Neuronal stem cell (in vitro differentiated cells): Measurements from ENCODE around the gene GPATCH2L.

Experiments used
- DNase-seq: peaks from one replicate; pipeline ENCODE4 v3.0.0-alpha.2; 2013; ENCODE audit warnings: low spot score
- H2AFZ ChIP-seq: one replicate; pipeline ENCODE4 v1.6.1; 2013; ENCODE audit warnings: mild to moderate bottlenecking, low read length, inconsistent platforms
- H2AK5ac ChIP-seq: 2 replicates; pipeline ENCODE4 v1.6.1; 2013; ENCODE audit warnings: low read depth, mild to moderate bottlenecking, inconsistent platforms, low read length, moderate library complexity, mixed read lengths
- H2BK120ac ChIP-seq: 2 replicates; pipeline ENCODE4 v1.6.1; 2013; ENCODE audit warnings: low read depth, mild to moderate bottlenecking, inconsistent platforms, low read length, moderate library complexity, mixed read lengths
- H2BK12ac ChIP-seq: one replicate; pipeline ENCODE4 v1.6.1; 2013; ENCODE audit warnings: low read length, inconsistent platforms
- H2BK15ac ChIP-seq: 2 replicates; pipeline ENCODE4 v1.6.1; 2013; ENCODE audit warnings: mild to moderate bottlenecking, low read length, inconsistent platforms, mixed read lengths
- H2BK5ac ChIP-seq: one replicate; pipeline ENCODE4 v1.6.1; 2013; ENCODE audit warnings: inconsistent platforms, mild to moderate bottlenecking, low read length, moderate library complexity
- H3K14ac ChIP-seq: one replicate; pipeline ENCODE4 v1.6.1; 2013; ENCODE audit warnings: low read length, inconsistent platforms
- H3K18ac ChIP-seq: 2 replicates; pipeline ENCODE4 v1.6.1; 2013; ENCODE audit warnings: low read length, inconsistent platforms
- H3K23ac ChIP-seq: 2 replicates; pipeline ENCODE4 v1.6.1; 2013; ENCODE audit warnings: low read depth, mild to moderate bottlenecking, mixed read lengths, low read length, inconsistent platforms; ENCODE audit not compliant: poor library complexity
- H3K27ac ChIP-seq: replicated peaks from 3 replicates; pipeline ENCODE4 v1.5.1; 2013; ENCODE audit warnings: low read length, inconsistent platforms
- H3K27me3 ChIP-seq, 3 experiments: 2 replicates each; pipeline ENCODE4 v1.6.1; 2013; ENCODE audit warnings: low read length in 3 of 3, mild to moderate bottlenecking in 2 of 3, inconsistent platforms in 1 of 3, low read depth in 1 of 3, mixed read lengths in 1 of 3, moderate library complexity in 1 of 3; ENCODE audit not compliant: control insufficient read depth in 3 of 3, insufficient read depth in 3 of 3
- H3K36me3 ChIP-seq, 2 donors: replicated peaks in 1 of 2; 2 replicates each; pipeline ENCODE4 v1.6.1; 2013; ENCODE audit warnings: low read length in 2 of 2; ENCODE audit not compliant: control insufficient read depth in 2 of 2, insufficient read depth in 2 of 2
- H3K4ac ChIP-seq: 2 replicates; pipeline ENCODE4 v1.6.1; 2013; ENCODE audit warnings: inconsistent platforms, mild to moderate bottlenecking, low read length, moderate library complexity
- H3K4me1 ChIP-seq, 2 donors: 1 replicate in 1 of 2; 2 replicates in 1 of 2; pipeline ENCODE4 v1.6.1; 2013; ENCODE audit warnings: low read length in 2 of 2, low read depth in 1 of 2; ENCODE audit not compliant: control insufficient read depth in 2 of 2, insufficient read depth in 1 of 2
- H3K4me2 ChIP-seq: one replicate; pipeline ENCODE4 v1.6.1; 2013; ENCODE audit warnings: mild to moderate bottlenecking, low read length, inconsistent platforms; ENCODE audit not compliant: insufficient read depth, poor library complexity, severe bottlenecking
- H3K4me3 ChIP-seq, 2 donors: 2 replicates each; pipeline ENCODE4 v1.5.1; 2013; ENCODE audit warnings: low read length in 2 of 2, mild to moderate bottlenecking in 2 of 2, inconsistent platforms in 1 of 2, moderate library complexity in 1 of 2
- H3K79me1 ChIP-seq: one replicate; pipeline ENCODE4 v1.6.1; 2013; ENCODE audit warnings: low read depth, mild to moderate bottlenecking, inconsistent platforms, low read length, moderate library complexity
- H3K9ac ChIP-seq: one replicate; pipeline ENCODE4 v1.6.1; 2013; ENCODE audit warnings: mild to moderate bottlenecking, low read depth, low read length, inconsistent platforms; ENCODE audit not compliant: poor library complexity
- H3K9me3 ChIP-seq, 2 donors: replicated peaks in 1 of 2; 2 replicates each; pipeline versions ENCODE3 to v1.6.1; 2013; ENCODE audit warnings: low read length in 2 of 2, mild to moderate bottlenecking in 2 of 2, inconsistent platforms in 1 of 2, low read depth in 1 of 2, mixed read lengths in 1 of 2, moderate library complexity in 1 of 2; ENCODE audit not compliant: control insufficient read depth in 2 of 2, insufficient read depth in 1 of 2
- H4K8ac ChIP-seq: one replicate; pipeline ENCODE4 v1.6.1; 2013; ENCODE audit warnings: low read depth, mild to moderate bottlenecking, inconsistent platforms, low read length, moderate library complexity
- H4K91ac ChIP-seq: one replicate; pipeline ENCODE4 v1.6.1; 2013; ENCODE audit warnings: low read length, low read depth, mild to moderate bottlenecking, inconsistent platforms; ENCODE audit not compliant: poor library complexity
- WGBS, 2 donors: extraction: QIAGEN DNeasy Blood & Tissue Kit; methylation state at CpG; one replicate each; pipeline ENCODE4 v1.1.7; 2013; ENCODE audit warnings: missing lambda C conversion rate in 2 of 2, mixed read lengths in 1 of 2; ENCODE audit not compliant: insufficient read length in 2 of 2, insufficient replicate concordance in 1 of 2; ENCODE audit errors: extremely low coverage in 2 of 2; 5-methylcytosine and 5-hydroxymethylcytosine counted together

The GPATCH2L gene

DNA sequence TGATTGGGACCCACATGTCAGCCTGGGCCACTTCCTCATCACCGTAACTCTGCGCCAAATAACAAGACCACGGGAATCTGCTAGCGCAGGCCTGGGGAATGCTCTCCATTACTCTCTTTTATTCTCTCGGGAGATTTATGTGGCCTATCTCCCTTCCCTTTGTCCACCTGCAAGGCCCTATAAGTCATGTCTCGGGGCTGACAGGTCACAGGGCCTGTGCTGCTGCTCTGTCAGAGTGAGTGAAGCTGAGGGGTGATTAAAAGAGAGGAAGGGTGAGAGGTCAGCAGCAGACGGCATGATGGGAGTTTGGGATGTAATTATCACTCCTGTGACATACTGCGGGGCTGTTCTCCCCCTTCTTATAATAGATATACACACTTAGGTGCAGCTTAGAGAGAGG lies 26.2 kb upstream of the GPATCH2L start:
- DNase-seq = no peak
- Histone ChIP-seq H3K4me1 (peaks cover 5 to 7% of the 10 kb centered on the region in 2 donors), H2BK120ac (no peak overlapping the region), H3K27me3 (peaks cover 0 to 15% (median 6%) of the 10 kb centered on the region in 3 experiments), H3K18ac (no peak overlapping the region), H3K23ac (no peak overlapping the region), H2BK15ac (no peak overlapping the region), H3K14ac (no peak overlapping the region), H3K27ac (no peak overlapping the region), H2BK12ac (no peak overlapping the region), H4K8ac (no peak overlapping the region), H2BK5ac (no peak overlapping the region), H3K36me3 (no peaks in the 10 kb centered on the region), H3K9ac (no peak overlapping the region), H2AFZ (no peak overlapping the region), H3K9me3 (no peaks in the 10 kb centered on the region), H4K91ac (no peak overlapping the region), H3K79me1 (no peaks in the 10 kb centered on the region), H3K4me3 (peak overlapping the region in 1 of 2 donors; percentile 13), H3K4ac (no peak overlapping the region), H2AK5ac (no peak overlapping the region), H3K4me2 (no peak overlapping the region)
- WGBS, 2 donors = no CpG with 5 or more reads among the region's 8 CpGs

DNA sequence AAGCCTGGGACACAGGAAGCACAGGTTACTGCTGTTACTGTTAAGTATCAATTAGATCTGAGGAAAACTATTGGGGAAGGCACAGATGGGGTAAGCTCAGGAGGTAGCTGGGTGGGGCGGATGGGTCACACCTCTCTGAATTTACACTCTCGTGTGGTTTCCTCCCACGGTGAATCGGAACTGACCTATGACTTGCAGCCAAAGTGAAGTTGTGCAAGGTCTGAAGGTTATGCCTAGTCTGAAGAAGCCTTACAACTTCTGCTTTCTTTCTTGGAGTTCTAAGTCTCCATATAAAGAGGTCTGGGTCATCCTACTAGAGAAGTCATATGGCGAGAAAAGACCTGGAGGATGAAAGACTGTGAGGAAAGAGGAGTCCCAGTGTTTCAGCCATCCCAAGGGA lies 25.6 kb upstream of the GPATCH2L start:
- Histone ChIP-seq H2BK120ac (no peak overlapping the region), H3K9ac (no peak overlapping the region), H2AFZ (no peak overlapping the region), H3K4me2 (no peak overlapping the region), H2BK5ac (no peak overlapping the region), H3K27ac (no peak overlapping the region), H3K36me3 (no peaks in the 10 kb centered on the region), H3K4me1 (peaks cover 5 to 8% of the 10 kb centered on the region in 2 donors), H4K91ac (no peak overlapping the region), H3K4me3 (no peak overlapping the region), H3K9me3 (no peaks in the 10 kb centered on the region), H3K14ac (no peak overlapping the region), H2BK15ac (no peak overlapping the region), H3K23ac (no peak overlapping the region), H3K79me1 (no peaks in the 10 kb centered on the region), H4K8ac (no peak overlapping the region), H2BK12ac (no peak overlapping the region), H2AK5ac (no peak overlapping the region), H3K27me3 (peaks cover 0 to 18% (median 12%) of the 10 kb centered on the region in 3 experiments), H3K18ac (no peak overlapping the region), H3K4ac (no peak overlapping the region)
- no peak for DNase-seq
- WGBS, 2 donors = no CpG with 5 or more reads among the region's 5 CpGs

DNA sequence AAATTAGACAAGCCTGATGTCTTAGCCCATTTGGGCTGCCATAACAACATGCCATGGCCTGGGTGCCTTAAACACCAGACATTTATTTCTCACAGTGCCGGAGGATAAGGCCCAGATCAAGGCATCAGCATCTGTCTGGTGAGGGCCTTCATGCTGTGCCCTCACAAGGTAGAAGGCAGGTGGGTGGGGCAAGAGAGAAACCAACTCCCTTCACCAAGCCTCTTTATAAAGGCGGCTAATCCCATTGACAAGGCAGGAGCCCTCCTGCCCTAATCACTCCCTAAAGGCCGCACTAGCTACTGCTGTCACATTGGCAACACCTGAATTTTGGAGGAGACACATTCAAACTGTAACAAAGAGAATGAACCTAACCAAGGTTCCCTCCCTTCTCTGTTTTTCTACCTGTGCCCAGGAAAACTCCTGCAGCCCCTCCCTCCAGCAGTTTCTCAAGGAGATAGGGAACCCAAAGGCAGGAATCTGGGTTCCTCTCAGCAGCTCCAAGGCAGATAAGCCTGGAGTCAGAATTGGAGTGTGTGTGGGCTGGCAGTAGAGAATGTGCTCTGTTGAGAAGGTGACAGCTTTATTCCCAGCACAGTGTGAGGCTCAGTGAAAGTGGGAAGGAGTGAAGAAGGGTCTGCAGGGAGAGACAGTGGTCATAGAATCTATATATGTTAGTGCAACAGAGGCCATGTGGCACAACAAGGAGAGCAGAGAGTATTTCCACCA lies 21.7 kb upstream of the GPATCH2L start:
- Histone ChIP-seq H2BK5ac (no peak overlapping the region), H3K23ac (no peak overlapping the region), H3K18ac (no peak overlapping the region), H3K4me1 (peaks cover 0 to 6% of the 10 kb centered on the region in 2 donors), H3K79me1 (no peaks in the 10 kb centered on the region), H2AFZ (no peak overlapping the region), H3K9me3 (no peaks in the 10 kb centered on the region), H2BK120ac (no peak overlapping the region), H3K27me3 (peaks cover 0 to 51% (median 26%) of the 10 kb centered on the region in 3 experiments), H3K4ac (no peak overlapping the region), H3K36me3 (no peaks in the 10 kb centered on the region), H3K27ac (no peak overlapping the region), H2AK5ac (no peak overlapping the region), H3K4me3 (no peak overlapping the region), H2BK12ac (no peak overlapping the region), H3K4me2 (no peak overlapping the region), H4K91ac (no peak overlapping the region), H4K8ac (no peak overlapping the region), H3K14ac (no peak overlapping the region), H2BK15ac (no peak overlapping the region), H3K9ac (no peak overlapping the region)
- no peak for DNase-seq
- WGBS, 2 donors = no CpG with 5 or more reads among the region's 3 CpGs

- no peak overlapping the region for H3K4ac ChIP-seq
- H3K4me1 ChIP-seq = peaks cover 0 to 6% of the 10 kb centered on the region in 2 donors
- no peak overlapping the region for H3K4me2 ChIP-seq
- no peaks in the 10 kb centered on the region for H3K36me3 ChIP-seq
- no peak overlapping the region for H2BK5ac ChIP-seq
- peaks cover 0 to 64% (median 35%) of the 10 kb centered on the region in 3 experiments for H3K27me3 ChIP-seq
- H2BK15ac ChIP-seq = no peak overlapping the region
- no CpG with 5 or more reads among the region's 30 CpGs for WGBS, 2 donors
- no peak overlapping the region for H3K4me3 ChIP-seq
- H4K8ac ChIP-seq = no peak overlapping the region
- no peak overlapping the region for H4K91ac ChIP-seq
- no peak overlapping the region for H2AK5ac ChIP-seq
- H3K79me1 ChIP-seq = no peaks in the 10 kb centered on the region
- H3K9me3 ChIP-seq = no peaks in the 10 kb centered on the region
- DNase-seq = no peak
- H3K18ac ChIP-seq = no peak overlapping the region
- no peak overlapping the region for H2AFZ ChIP-seq
- H2BK120ac ChIP-seq = no peak overlapping the region
- H3K27ac ChIP-seq = no peak overlapping the region
- no peak overlapping the region for H3K23ac ChIP-seq
- no peak overlapping the region for H3K9ac ChIP-seq
- no peak overlapping the region for H2BK12ac ChIP-seq
- no peak overlapping the region for H3K14ac ChIP-seq
Measured at GRCh38 chr14:76131071-76131965, 20.4 kb upstream of the GPATCH2L start.
